Sigmoid colon (tissue), 7 donors: ENCODE measurements around the gene ENPP6. TPM values are rescaled to one million over a fixed set of nuclear protein-coding genes. Genes with fewer than 3 reads are reported as not detected.
"Not testable (repeated sequence)": the region's sequence is repeated elsewhere in the genome, so short reads cannot be mapped to it uniquely, and the experiment has no call there.

Source experiments
- DNase-seq: peaks from one replicate; pipeline ENCODE4 v3.0.0-alpha.2; 2019
- H3K27ac ChIP-seq, 4 donors: fragments of 200-600 bp; sonication (generic); one replicate each; pipeline ENCODE4 v1.5.1; 2016 to 2019; ENCODE audit warnings: mild to moderate bottlenecking in 1 of 4
- H3K27me3 ChIP-seq, 3 donors: fragments of 200-600 bp; sonication (generic); one replicate each; pipeline ENCODE4 v1.5.1; 2019; ENCODE audit warnings: mild to moderate bottlenecking in 1 of 3
- H3K36me3 ChIP-seq, 4 donors: fragments of 200-600 bp; sonication (generic); one replicate each; pipeline ENCODE4 v1.5.1; 2016 to 2019
- H3K4me1 ChIP-seq, 4 donors: fragments of 200-600 bp; sonication (generic); one replicate each; pipeline ENCODE4 v1.5.1; 2017 to 2019
- H3K4me3 ChIP-seq, 4 donors: fragments of 200-600 bp; sonication (generic); one replicate each; pipeline ENCODE4 v1.5.1; 2017 to 2019; ENCODE audit warnings: mild to moderate bottlenecking in 2 of 4, moderate library complexity in 1 of 4
- H3K9me3 ChIP-seq, 4 donors: fragments of 200-600 bp in 3 of 4; sonication (generic) in 3 of 4; one replicate each; pipeline versions ENCODE4 v1.5.1 to v1.6.1; 2013 to 2019
- EP300 ChIP-seq, 4 donors: sonication (generic); formaldehyde crosslinking; IDR thresholded peaks; one replicate each; pipeline ENCODE4 v1.6.1; 2017; ENCODE audit warnings: antibody characterized with exemption in 4 of 4
- POLR2A ChIP-seq, 2 donors: fragments of 450-650 bp; IDR thresholded peaks; one replicate each; pipeline ENCODE4 v1.6.1; 2016; ENCODE audit warnings: antibody characterized with exemption in 2 of 2, mild to moderate bottlenecking in 2 of 2, moderate library complexity in 2 of 2
- POLR2AphosphoS5 ChIP-seq, 4 donors: sonication (generic); formaldehyde crosslinking; IDR thresholded peaks; one replicate each; pipeline ENCODE4 v1.6.1; 2017; ENCODE audit warnings: antibody characterized with exemption in 4 of 4
- WGBS, 2 donors: extraction: QIAGEN DNeasy Blood & Tissue Kit; methylation state at CpG; one replicate each; pipeline ENCODE4 v1.1.7; 2013; 5-methylcytosine and 5-hydroxymethylcytosine counted together
- intact Hi-C: fragments of 100-400 bp; cut with DNase I; formaldehyde crosslinking; loops from one replicate; pipeline ENCODE4 v1.15.1; 2023
- polyA plus RNA-seq, 3 donors: library from polyadenylated mRNA; stranded (reverse); fragments of 200-250 nt; gene quantifications; one replicate each; pipeline ENCODE4 v1.2.3, GENCODE V29; 2013
- total RNA-seq, 4 donors: library from RNA; depleted of rRNA; stranded (reverse); fragments of >200 nt; gene quantifications; one replicate each; pipeline ENCODE4 v1.1.0, GENCODE V29; 2016
- TF ChIP-seq, protein P1 (sequence below), 4 experiments: fragments of 450-650 bp in 3 of 4; fragments of 200-600 bp in 1 of 4; IDR thresholded peaks; one replicate each; pipeline ENCODE4 v1.5.1; 2016 to 2019; ENCODE audit warnings: antibody characterized with exemption in 4 of 4, mild to moderate bottlenecking in 3 of 4, moderate library complexity in 2 of 4
- donor health status: healthy with polysubstance abuse.
- donor health status: Bipolar disorder and iron deficiency.
- donor health status: healthy.

ENPP6 gene
- total and polyA plus RNA-seq, 7 donors, result under 0.01 to 0.66 (median 0.31) TPM

DNA sequence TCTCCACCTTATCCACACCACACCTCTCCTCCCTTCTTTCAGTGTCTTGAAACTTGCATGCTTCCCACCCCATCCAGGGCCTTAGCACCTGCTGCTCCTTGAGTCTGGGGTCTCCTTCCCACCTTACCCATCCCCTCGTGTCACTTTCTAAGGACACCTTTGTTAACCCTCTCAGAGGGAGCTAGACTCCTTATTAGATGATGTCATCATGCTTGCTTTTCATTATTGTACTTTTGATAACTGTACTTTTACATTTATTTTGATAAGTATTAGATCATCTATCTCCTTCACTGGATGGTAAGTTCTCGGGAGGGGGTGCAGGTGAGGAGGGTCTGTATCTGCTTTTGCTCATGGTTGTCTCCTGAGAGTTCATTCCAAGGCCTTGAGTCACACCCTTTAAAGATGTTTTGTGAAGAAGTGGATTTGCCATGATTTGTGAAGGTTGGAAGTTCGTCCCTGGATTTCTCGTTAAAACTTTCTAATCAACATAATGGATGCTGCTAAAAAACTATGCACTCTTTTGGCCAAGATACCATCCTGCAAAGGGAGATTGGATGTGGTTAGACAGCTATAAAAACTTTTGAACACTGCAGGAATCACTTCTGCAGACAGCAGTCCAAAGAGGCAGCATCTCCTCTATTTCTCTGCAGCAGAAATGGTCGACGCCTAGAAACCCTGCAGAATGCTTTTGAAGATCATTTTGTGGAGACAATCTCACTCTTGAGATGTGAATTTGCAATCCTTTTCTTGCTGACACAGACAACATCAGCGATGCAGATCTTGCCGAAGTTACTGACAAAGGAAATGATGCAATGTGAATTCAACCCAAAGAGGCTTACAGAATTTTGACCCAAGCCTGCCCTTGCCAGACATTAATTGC lies 69.6 kb downstream of the ENPP6 start:
- Histone ChIP-seq H3K27me3 (no peaks in the 10 kb centered on the region), H3K4me3 (no peak overlapping the region), H3K27ac (no peak overlapping the region), H3K36me3 (no peaks in the 10 kb centered on the region), H3K9me3 (no peaks in the 10 kb centered on the region), H3K4me1 (peaks cover 0 to 44% (median 35%) of the 10 kb centered on the region in 4 donors)
- WGBS, 2 donors, result 67 to 81% methylated on average over 8 of the region's 8 CpGs
- intact Hi-C loops, result loop anchor here (5.0 kb wide), 1 partner anchor 156 kb away; no protein-coding TSS in a partner anchor
- TF ChIP-seq EP300 (IDR thresholded peaks at IDR 0.05) (no peak), POLR2A (IDR thresholded peaks at IDR 0.05) (no peak), POLR2AphosphoS5 (IDR thresholded peaks at IDR 0.05) (no peak)
- TF ChIP-seq, protein P1, sequence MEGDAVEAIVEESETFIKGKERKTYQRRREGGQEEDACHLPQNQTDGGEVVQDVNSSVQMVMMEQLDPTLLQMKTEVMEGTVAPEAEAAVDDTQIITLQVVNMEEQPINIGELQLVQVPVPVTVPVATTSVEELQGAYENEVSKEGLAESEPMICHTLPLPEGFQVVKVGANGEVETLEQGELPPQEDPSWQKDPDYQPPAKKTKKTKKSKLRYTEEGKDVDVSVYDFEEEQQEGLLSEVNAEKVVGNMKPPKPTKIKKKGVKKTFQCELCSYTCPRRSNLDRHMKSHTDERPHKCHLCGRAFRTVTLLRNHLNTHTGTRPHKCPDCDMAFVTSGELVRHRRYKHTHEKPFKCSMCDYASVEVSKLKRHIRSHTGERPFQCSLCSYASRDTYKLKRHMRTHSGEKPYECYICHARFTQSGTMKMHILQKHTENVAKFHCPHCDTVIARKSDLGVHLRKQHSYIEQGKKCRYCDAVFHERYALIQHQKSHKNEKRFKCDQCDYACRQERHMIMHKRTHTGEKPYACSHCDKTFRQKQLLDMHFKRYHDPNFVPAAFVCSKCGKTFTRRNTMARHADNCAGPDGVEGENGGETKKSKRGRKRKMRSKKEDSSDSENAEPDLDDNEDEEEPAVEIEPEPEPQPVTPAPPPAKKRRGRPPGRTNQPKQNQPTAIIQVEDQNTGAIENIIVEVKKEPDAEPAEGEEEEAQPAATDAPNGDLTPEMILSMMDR (IDR thresholded peaks at IDR 0.05), result no peak
- no peak for DNase-seq

DNA sequence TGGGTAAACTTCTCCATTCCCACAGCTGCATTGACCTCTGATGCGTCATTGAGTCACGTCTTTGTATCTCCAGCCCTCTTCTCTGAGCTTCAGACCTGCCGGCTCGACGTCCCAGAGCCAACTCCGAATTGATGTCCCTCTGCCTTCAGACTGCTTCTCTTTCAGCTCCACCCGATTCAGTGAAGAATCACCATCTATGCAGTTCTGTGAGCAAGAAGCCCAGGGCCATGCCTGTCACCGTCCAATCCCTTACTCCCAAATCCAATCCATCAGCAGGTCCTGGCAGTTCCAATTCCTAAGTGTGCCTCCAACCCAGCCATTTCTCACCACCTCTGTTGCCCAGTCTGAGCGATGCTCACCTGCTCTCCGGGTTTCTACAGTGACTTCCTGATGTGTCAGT lies 70.7 kb downstream of the ENPP6 start:
- H3K4me3 ChIP-seq, result no peak overlapping the region
- H3K36me3 ChIP-seq, result no peaks in the 10 kb centered on the region
- no peak for TF ChIP-seq POLR2A (IDR thresholded peaks at IDR 0.05)
- no peak for TF ChIP-seq POLR2AphosphoS5 (IDR thresholded peaks at IDR 0.05)
- H3K9me3 ChIP-seq, result no peaks in the 10 kb centered on the region
- H3K27me3 ChIP-seq, result no peaks in the 10 kb centered on the region
- intact Hi-C loops, result loop anchor here (5.0 kb wide), 1 partner anchor 155 kb away; no protein-coding TSS in a partner anchor
- no peak for DNase-seq
- peaks cover 0 to 43% (median 35%) of the 10 kb centered on the region in 4 donors for H3K4me1 ChIP-seq
- 83 to 84% methylated on average over 10 of the region's 10 CpGs for WGBS, 2 donors
- H3K27ac ChIP-seq, result no peak overlapping the region

DNA sequence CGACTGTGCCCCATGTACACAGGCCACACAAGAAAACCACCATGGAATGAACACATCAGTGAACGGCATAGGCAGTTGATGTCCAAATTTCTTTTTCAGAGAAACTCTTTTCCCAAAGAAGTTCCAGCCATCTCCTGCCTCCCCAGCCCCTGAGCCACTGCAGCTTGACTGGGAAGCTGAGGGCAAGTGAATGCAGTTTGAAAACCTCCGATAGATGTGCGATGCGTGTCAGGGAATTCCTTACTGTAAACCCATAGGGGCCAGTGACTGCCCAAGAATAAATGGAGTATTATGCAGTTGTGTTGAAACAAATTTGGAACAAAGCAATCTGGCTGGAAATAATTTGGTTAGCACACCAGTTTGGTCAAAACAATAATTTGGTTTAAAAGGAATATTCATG lies 72.1 kb downstream of the ENPP6 start:
- intact Hi-C loops, result loop anchor here (5.0 kb wide), 1 partner anchor 153 kb away; no protein-coding TSS in a partner anchor
- Histone ChIP-seq H3K4me3 (no peak overlapping the region), H3K27me3 (no peaks in the 10 kb centered on the region), H3K27ac (no peak overlapping the region), H3K9me3 (no peaks in the 10 kb centered on the region), H3K36me3 (no peaks in the 10 kb centered on the region), H3K4me1 (peaks cover 0 to 29% (median 25%) of the 10 kb centered on the region in 4 donors)
- 92 to 94% methylated on average over 5 of the region's 5 CpGs for WGBS, 2 donors
- no peak for TF ChIP-seq EP300 (IDR thresholded peaks at IDR 0.05)
- no peak for DNase-seq

- H3K4me1 ChIP-seq, result peaks cover 0 to 13% (median 10%) of the 10 kb centered on the region in 4 donors
- TF ChIP-seq POLR2AphosphoS5 (IDR thresholded peaks at IDR 0.05) (no peak), EP300 (IDR thresholded peaks at IDR 0.05) (no peak), POLR2A (IDR thresholded peaks at IDR 0.05) (no peak)
- TF ChIP-seq, protein P1 (IDR thresholded peaks at IDR 0.05), result no peak
Observed at GRCh38 chr4:184143770-184144564, 73.7 kb downstream of the ENPP6 start.

DNA sequence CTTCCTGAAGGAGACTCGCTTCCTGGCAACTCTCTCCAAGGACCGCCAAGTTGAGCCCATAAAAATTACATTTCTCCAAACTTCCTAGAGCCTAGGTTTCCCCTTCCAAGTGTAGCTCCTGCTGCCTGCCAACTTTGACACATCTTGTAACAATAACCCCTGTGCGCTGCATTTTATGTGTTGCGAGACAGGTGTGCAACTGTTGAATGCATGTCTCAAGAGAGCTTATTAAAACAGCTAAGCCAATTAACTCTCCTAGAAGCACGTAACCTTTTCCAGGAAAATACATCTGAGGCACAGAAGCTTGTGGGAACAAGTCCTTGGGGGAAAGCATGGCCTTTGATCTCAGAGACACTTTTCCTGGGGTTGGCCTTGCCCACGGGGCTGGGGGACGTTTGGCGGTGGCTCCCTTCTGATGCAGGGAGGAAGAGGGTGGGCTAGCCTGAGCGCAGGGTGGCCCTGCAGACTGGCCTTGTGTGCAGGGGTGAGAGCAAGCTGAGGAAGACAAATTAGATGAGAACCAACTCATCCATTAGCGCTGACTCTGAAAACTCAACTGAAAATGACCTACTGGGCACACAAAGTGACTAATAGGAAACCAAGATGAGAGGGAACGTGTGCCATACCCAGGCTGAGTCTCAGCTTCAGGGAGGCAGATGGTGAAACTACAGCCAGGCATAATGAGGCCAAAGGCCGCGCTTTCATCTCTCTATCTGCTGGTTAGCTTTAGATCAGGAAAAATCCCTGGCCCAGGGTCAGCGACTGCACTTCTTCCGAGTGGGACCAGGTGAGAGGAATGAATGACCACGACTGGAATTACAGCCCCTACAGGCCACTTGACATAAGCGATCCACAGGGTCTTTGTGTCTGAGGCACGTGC lies 75.3 kb downstream of the ENPP6 start:
- 85 to 87% methylated on average over 18 of the region's 18 CpGs for WGBS, 2 donors
- Histone ChIP-seq H3K27ac (no peak overlapping the region), H3K27me3 (no peaks in the 10 kb centered on the region), H3K9me3 (peaks cover 0 to 6% (median 2%) of the 10 kb centered on the region in 4 donors), H3K4me1 (no peaks in the 10 kb centered on the region), H3K36me3 (no peaks in the 10 kb centered on the region), H3K4me3 (no peak overlapping the region)
- TF ChIP-seq EP300 (IDR thresholded peaks at IDR 0.05), result no peak
- TF ChIP-seq POLR2AphosphoS5 (IDR thresholded peaks at IDR 0.05), result no peak
- no peak for TF ChIP-seq POLR2A (IDR thresholded peaks at IDR 0.05)
- DNase-seq, result no peak
- intact Hi-C loops, result no loop called here

More at GRCh38 chr4:184143770-184144564, 73.7 kb downstream of the ENPP6 start:
- H3K27me3 ChIP-seq, result no peaks in the 10 kb centered on the region
- intact Hi-C loops, result no loop called here
- H3K27ac ChIP-seq, result no peak overlapping the region
- 82 to 86% methylated on average over 15 of the region's 15 CpGs for WGBS, 2 donors
- no peaks in the 10 kb centered on the region for H3K36me3 ChIP-seq
- no peak for DNase-seq
- peaks cover 0 to under 1% (median 0%) of the 10 kb centered on the region in 4 donors for H3K9me3 ChIP-seq
- H3K4me3 ChIP-seq, result no peak overlapping the region

- H3K4me1 ChIP-seq, H3K27ac ChIP-seq, H3K36me3 ChIP-seq, H3K27me3 ChIP-seq, H3K4me3 ChIP-seq, DNase-seq, intact Hi-C loops: not testable (repeated sequence)
- 92 to 95% methylated on average over 7 of the region's 8 CpGs for WGBS, 2 donors
- peaks cover 0 to 18% (median 9%) of the 10 kb centered on the region in 4 donors for H3K9me3 ChIP-seq
Observed at GRCh38 chr4:184140901-184141300, 76.8 kb downstream of the ENPP6 start.
